D721Med (cell line): Measurements from ENCODE around the gene UMODL1.
A peak's percentile ranks its signal among the peaks of the same experiment; 100 is the strongest.
"Not testable (repeated sequence)": the region's sequence is repeated elsewhere in the genome, so short reads cannot be mapped to it uniquely, and the experiment has no call there.

Experiments used
- DNase-seq: peaks from one replicate; pipeline ENCODE4 v3.0.0; 2011; ENCODE audit warnings: low spot score; ENCODE audit not compliant: insufficient read length
- FAIRE-seq: peaks from 2 replicates; lab custom pipeline; 2011; peaks lifted over from hg19 to GRCh38; lab: Jason Lieb, UNC
- TF ChIP-seq, protein P1 (sequence below): IDR thresholded peaks from 2 replicates; pipeline ENCODE4 v1.5.1; 2012; ENCODE audit warnings: mild to moderate bottlenecking, control low read depth; ENCODE audit not compliant: insufficient read depth; ENCODE audit errors: missing control alignments

UMODL1 gene

DNA sequence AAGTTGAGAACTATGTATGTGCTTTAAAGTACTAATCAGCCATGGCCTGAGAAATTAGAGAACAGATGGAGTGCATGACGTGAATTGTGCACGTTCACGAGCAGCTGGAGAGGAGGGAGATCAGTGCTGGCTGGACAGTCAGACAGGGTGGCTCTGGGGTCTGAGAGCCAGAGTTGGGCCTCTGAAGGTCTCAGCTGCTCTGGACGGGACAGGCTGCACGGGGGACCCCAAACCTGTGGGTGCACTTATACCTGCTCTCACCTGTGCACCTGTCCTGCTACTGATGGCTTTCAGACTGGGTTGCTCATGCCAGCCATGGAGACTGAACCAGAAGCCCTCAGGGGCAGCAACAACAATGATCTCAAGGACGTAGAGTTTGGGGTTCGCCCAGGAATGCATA lies 43.5 kb downstream of the UMODL1 start:
- no peak for FAIRE-seq
- TF ChIP-seq, protein P1, sequence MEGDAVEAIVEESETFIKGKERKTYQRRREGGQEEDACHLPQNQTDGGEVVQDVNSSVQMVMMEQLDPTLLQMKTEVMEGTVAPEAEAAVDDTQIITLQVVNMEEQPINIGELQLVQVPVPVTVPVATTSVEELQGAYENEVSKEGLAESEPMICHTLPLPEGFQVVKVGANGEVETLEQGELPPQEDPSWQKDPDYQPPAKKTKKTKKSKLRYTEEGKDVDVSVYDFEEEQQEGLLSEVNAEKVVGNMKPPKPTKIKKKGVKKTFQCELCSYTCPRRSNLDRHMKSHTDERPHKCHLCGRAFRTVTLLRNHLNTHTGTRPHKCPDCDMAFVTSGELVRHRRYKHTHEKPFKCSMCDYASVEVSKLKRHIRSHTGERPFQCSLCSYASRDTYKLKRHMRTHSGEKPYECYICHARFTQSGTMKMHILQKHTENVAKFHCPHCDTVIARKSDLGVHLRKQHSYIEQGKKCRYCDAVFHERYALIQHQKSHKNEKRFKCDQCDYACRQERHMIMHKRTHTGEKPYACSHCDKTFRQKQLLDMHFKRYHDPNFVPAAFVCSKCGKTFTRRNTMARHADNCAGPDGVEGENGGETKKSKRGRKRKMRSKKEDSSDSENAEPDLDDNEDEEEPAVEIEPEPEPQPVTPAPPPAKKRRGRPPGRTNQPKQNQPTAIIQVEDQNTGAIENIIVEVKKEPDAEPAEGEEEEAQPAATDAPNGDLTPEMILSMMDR: no peak

DNA sequence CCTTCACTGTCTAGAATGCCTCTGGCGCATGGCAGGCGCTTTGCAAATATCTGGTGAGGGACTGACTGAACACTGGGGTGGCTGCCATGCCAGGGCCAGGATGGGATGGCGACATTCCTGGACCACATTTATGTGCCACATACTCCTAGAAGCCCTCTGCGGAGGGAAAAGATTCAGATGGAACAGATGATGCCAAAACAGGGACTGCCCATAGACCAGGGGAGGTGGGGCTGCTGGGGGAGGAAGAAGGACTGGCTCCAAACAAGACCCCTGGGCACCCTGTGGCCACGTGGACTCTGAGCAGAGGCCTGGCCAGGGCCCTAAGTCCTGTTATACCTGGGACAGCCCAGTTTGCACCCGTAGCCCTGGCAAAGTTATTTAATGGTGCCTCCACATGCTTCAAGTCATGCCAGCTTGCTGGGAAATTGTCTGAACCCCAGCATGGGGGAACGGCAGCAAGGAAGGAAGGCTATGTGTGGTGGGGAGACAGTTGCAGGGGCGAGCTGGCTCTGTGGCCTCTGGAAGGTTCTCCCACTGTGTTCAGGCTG lies 44.1 kb downstream of the UMODL1 start:
- TF ChIP-seq, protein P1: no peak
- FAIRE-seq (no peak), DNase-seq (no peak)

More for the DNA sequence above, 43.5 kb downstream of the UMODL1 start:
- DNase-seq: no peak

DNA sequence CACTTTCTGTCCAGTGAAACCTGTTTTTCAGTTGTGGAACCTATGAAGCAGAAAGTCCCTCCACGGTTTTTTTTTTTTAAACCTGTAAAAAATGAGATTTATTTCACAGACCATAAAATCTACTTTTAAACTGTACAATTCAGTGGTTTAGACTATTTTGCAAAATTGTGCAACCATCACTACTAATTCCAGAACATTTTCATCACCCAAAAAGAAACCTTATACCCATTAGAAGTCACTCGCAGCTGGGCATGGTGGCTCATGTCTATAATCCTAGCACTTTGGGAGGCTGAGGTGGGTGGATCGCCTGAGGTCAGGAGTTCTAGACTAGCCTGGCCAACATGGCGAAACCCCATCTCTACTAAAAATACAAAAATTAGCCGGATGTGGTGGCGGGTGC lies 45.4 kb downstream of the UMODL1 start:
- not testable (repeated sequence) for FAIRE-seq, DNase-seq

DNA sequence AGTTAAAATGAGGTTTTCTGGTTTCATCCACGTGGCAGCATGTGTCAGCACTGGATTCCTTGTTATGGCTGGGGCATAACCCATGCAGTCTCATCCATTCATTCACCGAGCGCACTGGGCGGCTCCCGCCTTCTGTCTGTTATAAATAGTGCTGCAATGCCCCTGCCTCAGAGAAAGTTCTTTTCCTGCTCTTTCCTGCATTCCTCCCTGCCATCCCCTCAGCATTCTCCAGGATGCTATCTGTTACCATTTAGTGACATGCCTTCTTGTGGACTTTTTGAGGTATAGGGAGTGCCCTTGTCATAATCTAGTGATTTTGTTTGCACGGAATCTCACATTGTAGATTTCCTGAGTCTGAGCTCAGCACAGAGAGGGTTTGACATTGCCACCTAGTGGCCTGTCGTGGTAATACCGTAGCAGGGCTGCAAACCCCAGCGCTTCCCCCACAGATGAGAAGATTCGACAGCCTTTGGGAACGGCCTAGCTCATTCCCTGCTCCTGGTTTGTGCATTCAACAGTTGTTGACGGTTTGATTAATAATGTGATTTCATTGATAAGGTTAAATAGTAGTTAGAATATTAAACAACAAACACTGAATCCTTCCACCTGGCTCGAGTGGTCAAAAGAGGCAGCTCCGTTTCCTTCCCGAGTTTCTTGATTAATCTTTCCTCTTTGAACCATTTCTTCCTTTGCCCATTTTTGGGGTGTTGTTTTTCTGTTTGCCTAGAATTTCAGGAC lies 46.3 kb downstream of the UMODL1 start:
- peak; percentile 85 for DNase-seq
- no peak for FAIRE-seq
- TF ChIP-seq, protein P1: peak; percentile 91

DNA sequence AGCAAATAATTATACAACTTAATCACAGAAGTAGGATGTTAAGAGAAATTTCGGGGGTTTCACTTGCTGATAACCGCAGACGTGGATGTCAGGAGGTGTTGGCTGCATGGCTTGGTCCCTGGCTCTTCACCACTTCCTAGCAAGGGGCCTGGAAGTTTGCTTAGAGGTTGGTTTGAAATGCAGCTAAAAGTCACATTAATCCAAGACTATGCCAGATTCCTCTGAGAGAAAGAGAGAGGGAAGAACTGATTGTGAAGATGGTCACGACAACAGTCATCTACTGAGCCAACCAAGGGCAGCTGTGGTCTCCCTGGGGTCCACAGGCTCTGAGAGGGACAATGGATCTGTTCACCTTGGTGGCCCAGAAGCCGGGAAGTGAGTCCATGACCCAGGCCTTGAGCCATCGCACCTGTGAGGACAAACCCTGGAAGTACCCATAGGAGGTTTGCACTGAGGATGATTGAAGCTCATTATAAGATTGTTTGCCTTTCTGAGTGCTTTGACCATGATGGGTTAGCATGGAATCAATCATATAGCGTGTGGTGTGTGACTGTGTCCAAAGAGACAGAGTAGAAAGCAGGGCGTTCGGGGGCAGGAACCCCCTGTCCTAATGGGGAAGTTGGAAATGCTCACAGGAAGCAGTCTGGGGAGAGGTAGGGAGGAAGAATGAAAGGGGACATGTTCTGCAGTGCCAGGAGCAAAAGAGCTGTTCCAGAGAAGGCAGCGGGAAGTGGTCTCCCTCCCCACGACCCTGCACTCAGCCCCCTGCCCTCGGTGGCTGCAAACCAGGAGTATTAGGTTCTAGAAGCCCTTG lies 47.1 kb downstream of the UMODL1 start:
- no peak for DNase-seq
- FAIRE-seq: no peak
- TF ChIP-seq, protein P1: no peak

DNA sequence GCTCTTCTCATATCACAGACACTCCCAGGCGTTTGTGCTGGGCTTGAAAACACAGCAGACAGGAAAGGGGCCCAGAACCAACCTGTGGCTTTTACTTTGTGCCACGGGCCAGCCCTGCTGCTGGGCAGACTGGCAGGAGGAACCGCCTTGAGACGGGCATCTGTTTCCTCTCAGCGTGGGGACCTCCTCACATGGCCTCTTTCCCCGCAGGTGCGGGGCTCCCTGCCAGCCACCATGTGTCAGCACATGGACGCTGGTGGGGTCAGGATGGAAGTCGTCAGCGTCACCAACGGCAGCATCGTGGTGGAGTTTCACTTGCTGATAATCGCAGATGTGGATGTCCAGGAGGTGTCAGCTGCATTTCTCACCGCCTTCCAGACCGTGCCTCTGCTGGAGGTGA lies 47.8 kb downstream of the UMODL1 start:
- TF ChIP-seq, protein P1: no peak
- FAIRE-seq (no peak), DNase-seq (no peak)

DNA sequence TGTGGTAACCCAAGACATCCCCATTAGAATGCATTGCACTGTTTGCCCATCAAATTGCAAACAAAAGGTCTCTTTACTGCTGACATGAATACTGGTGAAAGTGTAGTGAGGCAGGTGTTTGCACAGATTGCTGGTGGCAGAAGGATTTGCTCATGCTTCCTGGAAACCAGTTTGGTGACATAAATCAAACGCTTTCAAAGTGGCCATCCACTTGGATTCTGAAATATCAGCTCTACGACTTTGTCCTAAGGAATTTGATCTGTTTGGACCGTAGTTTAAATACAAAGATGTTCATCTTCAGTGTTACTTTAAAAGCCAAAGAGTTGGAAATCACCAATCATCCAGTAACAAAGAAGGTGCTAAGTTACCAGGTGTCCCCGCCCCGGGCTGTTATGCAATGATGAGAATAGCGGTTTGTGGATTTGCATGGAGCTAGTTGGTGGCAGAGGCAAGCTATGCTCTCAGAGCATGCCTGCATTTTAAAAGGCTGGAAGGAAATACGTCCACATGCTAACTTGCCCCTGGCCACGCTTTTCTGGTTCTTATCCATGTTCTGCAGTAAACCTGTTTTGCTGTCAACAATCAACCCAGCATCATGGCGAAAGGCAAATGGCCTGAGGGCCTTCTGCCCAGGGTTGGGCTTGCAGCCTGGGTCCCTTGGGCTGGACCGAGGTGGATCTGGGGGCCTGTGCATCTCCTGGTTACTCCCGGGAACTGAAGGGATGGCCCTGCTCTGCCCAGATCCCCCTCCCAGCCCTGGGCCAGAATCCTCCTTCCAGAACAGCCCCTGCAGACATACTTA lies 49.2 kb downstream of the UMODL1 start:
- TF ChIP-seq, protein P1: no peak
- no peak for DNase-seq
- FAIRE-seq: no peak
